Left renal pelvis (tissue), 4 donors: Measurements from ENCODE around the gene PLXNA1. TPM values are rescaled to one million over a fixed set of nuclear protein-coding genes. Genes with fewer than 3 reads are reported as not detected.

Experiments used
- DNase-seq, 4 donors: peaks; one replicate each; pipeline ENCODE4 v3.0.0-alpha.2; 2013; ENCODE audit warnings: low read depth in 4 of 4, low spot score in 3 of 4
- polyA plus RNA-seq, 4 donors: library from polyadenylated mRNA; unstranded; fragments of 120-200 nt; gene quantifications; one replicate each; pipeline ENCODE4 v1.2.1, GENCODE V29; 2013; ENCODE audit not compliant: insufficient read length in 4 of 4

PLXNA1 gene
- polyA plus RNA-seq, 4 donors = 27.4 to 36.6 (median 28.1) TPM

GRCh38 chr3:127015282-127016042 lies 32.5 kb downstream of the PLXNA1 start:
- no peak for DNase-seq

GRCh38 chr3:127016043-127016343 lies 33.1 kb downstream of the PLXNA1 start:
- DNase-seq = no peak

- no peak for DNase-seq
Observed at GRCh38 chr3:127016461-127016860, 33.5 kb downstream of the PLXNA1 start.

- DNase-seq = no peak
Observed at GRCh38 chr3:127017229-127017628, 34.3 kb downstream of the PLXNA1 start.

GRCh38 chr3:127017781-127018180 lies 34.9 kb downstream of the PLXNA1 start:
- no peak for DNase-seq

GRCh38 chr3:127018306-127018828 lies 35.5 kb downstream of the PLXNA1 start:
- DNase-seq = no peak

GRCh38 chr3:127019449-127019848 lies 36.5 kb downstream of the PLXNA1 start:
- no peak for DNase-seq

GRCh38 chr3:127020543-127020942 lies 37.6 kb downstream of the PLXNA1 start:
- no peak for DNase-seq

GRCh38 chr3:127022849-127023248 lies 39.9 kb downstream of the PLXNA1 start:
- no peak for DNase-seq

GRCh38 chr3:127025456-127025855 lies 42.5 kb downstream of the PLXNA1 start:
- no peak for DNase-seq

GRCh38 chr3:127026036-127026435 lies 43.1 kb downstream of the PLXNA1 start:
- DNase-seq = no peak

- no peak for DNase-seq
Observed at GRCh38 chr3:127026661-127027060, 43.7 kb downstream of the PLXNA1 start.

GRCh38 chr3:127027061-127027735 lies 44.3 kb downstream of the PLXNA1 start:
- no peak for DNase-seq

- no peak for DNase-seq
Observed at GRCh38 chr3:127027811-127028548, 45.1 kb downstream of the PLXNA1 start.

- no peak for DNase-seq
Observed at GRCh38 chr3:127028781-127029657, 46.1 kb downstream of the PLXNA1 start.

GRCh38 chr3:127029658-127030507 lies 47.0 kb downstream of the PLXNA1 start:
- no peak for DNase-seq

GRCh38 chr3:127030508-127031412 lies 47.8 kb downstream of the PLXNA1 start:
- no peak for DNase-seq

- DNase-seq = no peak
Observed at GRCh38 chr3:127031413-127031810, 48.5 kb downstream of the PLXNA1 start.

- no peak for DNase-seq
Observed at GRCh38 chr3:127031845-127032244, 48.9 kb downstream of the PLXNA1 start.
